HUES64 (cell line): ENCODE data around the gene PITHD1. TPM values are rescaled to one million over a fixed set of nuclear protein-coding genes. Genes with fewer than 3 reads are reported as not detected.
"Not testable (repeated sequence)": the region's sequence is repeated elsewhere in the genome, so short reads cannot be mapped to it uniquely, and the experiment has no call there.

Experiments used
- H3K27ac ChIP-seq: 2 replicates; pipeline ENCODE4 v1.7.0; 2013; ENCODE audit warnings: low read depth, low read length, inconsistent platforms
- H3K27me3 ChIP-seq: 2 replicates; pipeline ENCODE4 v1.6.1; 2013; ENCODE audit warnings: mild to moderate bottlenecking, low read length; ENCODE audit not compliant: insufficient read depth
- H3K36me3 ChIP-seq: 2 replicates; pipeline ENCODE4 v1.6.1; 2013; ENCODE audit warnings: mild to moderate bottlenecking, low read length; ENCODE audit not compliant: insufficient read depth
- H3K4me1 ChIP-seq: 2 replicates; pipeline ENCODE4 v1.6.1; 2013; ENCODE audit warnings: mild to moderate bottlenecking, low read length, moderate library complexity; ENCODE audit not compliant: insufficient read depth
- H3K4me3 ChIP-seq: 2 replicates; pipeline ENCODE4 v1.5.1; 2013; ENCODE audit warnings: mild to moderate bottlenecking, low read length, moderate library complexity
- H3K9ac ChIP-seq: 2 replicates; pipeline ENCODE4 v1.6.1; 2013; ENCODE audit warnings: mild to moderate bottlenecking, low read depth, low read length
- H3K9me3 ChIP-seq: 2 replicates; pipeline ENCODE4 v1.6.1; 2013; ENCODE audit warnings: low read depth, low read length; ENCODE audit not compliant: insufficient read depth
- WGBS: fragments of 150-250, 120-280 bp; methylation state at CpG from one replicate; pipeline ENCODE4 v1.1.7; 2013; ENCODE audit warnings: missing lambda C conversion rate; 5-methylcytosine and 5-hydroxymethylcytosine counted together
- polyA plus RNA-seq, 2 experiments: library from polyadenylated mRNA; stranded (reverse); fragments of 50-300 nt; gene quantifications; one replicate each; pipeline ENCODE4 v1.2.3, GENCODE V29; 2013

PITHD1 gene, protein sequence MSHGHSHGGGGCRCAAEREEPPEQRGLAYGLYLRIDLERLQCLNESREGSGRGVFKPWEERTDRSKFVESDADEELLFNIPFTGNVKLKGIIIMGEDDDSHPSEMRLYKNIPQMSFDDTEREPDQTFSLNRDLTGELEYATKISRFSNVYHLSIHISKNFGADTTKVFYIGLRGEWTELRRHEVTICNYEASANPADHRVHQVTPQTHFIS
- polyA plus RNA-seq (2013, experiment 1 of 2), result 46.9 TPM
- polyA plus RNA-seq (2013, experiment 2 of 2), result 46.3 TPM

DNA sequence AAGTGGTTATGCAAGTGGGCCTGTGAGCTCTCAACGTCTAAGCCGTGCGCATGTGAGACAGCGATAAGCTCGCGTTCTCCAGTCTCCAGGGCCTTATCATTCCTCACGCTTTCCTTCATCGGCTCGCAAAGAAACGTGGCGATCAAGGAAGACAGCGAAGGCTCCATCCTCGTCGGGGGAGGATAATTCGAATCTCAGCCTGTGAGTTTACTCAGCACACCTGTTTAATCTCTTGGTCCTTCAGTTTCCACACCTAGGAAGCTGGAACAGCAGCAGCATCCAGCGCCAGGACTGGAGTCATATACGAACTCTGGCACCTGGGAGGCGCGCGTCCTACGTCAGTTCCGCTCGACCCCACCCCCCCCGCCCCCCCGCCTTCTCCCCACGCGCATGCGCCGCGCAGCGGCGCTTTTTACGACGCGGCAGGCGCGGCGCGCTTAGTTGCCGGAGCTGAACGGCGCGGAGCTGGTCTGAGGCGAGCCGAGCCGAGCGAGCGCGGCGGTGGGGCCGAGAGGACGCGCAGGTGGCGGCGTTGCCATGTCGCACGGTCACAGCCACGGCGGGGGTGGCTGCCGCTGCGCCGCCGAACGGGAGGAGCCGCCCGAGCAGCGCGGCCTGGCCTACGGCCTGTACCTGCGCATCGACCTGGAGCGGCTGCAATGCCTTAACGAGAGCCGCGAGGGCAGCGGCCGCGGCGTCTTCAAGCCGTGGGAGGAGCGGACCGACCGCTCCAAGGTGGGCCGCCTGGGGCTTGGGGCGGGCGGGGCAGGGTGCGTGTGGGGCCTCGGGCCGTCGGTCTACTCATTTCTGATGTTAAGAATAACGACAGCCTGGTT lies at the start of gene PITHD1:
Gene PITHD1, plus strand, starts transcription at position 440 of the 836 bp plus-strand sequence. Its CDS starts 98 bp downstream, at position 538.
- Histone ChIP-seq H3K36me3 (peaks cover 28% of the 10 kb centered on the region), H3K4me3 (peak within 1 kb of the TSS; percentile 76), H3K27ac (peak within 1 kb of the TSS; percentile 68), H3K9me3 (no peaks in the 10 kb centered on the region), H3K4me1 (peaks cover 8% of the 10 kb centered on the region), H3K27me3 (no peaks in the 10 kb centered on the region), H3K9ac (peak within 1 kb of the TSS; percentile 92)
- WGBS, result under 1% methylated on average over 81 of the region's 91 CpGs

GRCh38 chr1:23732363-23733224 lies 45.6 kb upstream of the PITHD1 start:
- H3K27me3 ChIP-seq, result no peaks in the 10 kb centered on the region
- H3K27ac ChIP-seq, result no peak overlapping the region
- H3K36me3 ChIP-seq, result no peaks in the 10 kb centered on the region
- H3K9me3 ChIP-seq, result no peaks in the 10 kb centered on the region
- no peak overlapping the region for H3K9ac ChIP-seq
- 97% methylated on average over 10 of the region's 10 CpGs for WGBS
- H3K4me1 ChIP-seq, result no peaks in the 10 kb centered on the region
- no peak overlapping the region for H3K4me3 ChIP-seq

- not testable (repeated sequence) for H3K9me3 ChIP-seq, H3K27ac ChIP-seq, H3K36me3 ChIP-seq, H3K9ac ChIP-seq, H3K4me1 ChIP-seq, H3K27me3 ChIP-seq, H3K4me3 ChIP-seq
- 90% methylated on average over 5 of the region's 5 CpGs for WGBS
Observed at GRCh38 chr1:23733281-23733680, 44.9 kb upstream of the PITHD1 start.

DNA sequence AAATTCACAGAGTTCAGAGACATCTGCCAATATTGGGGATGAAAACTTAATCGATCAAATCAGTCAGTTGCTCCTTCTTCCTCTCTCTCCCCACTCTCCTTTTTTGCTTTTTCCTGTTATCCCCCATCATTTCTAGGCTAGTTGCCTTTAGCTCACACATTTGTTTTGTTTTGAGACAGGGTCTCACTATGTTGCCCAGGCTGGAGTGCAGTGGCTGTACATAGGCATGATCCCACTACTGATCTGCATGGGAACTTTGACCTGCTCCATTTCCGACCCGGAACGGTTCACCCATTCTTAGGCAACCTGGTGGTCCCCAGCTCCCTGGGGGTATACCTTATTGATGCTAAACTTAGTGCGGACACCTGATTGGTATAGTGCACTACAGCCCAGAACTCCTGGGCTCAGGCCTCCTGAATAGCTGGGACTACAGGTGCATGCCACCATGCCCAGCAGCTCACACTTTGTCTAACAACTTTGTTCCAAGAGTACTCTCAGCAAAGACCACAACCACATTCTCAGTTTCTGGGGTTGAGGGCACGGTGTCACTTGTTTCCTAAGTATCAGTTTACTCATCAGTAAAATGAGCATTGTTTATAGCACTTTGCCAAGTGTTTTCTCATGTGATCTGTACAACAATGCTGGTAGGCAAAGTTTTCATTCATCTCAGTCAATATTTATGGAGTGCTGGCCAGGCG lies 41.6 kb upstream of the PITHD1 start:
- Histone ChIP-seq H3K9me3 (no peaks in the 10 kb centered on the region), H3K4me1 (no peaks in the 10 kb centered on the region), H3K36me3 (no peaks in the 10 kb centered on the region), H3K27ac (no peak overlapping the region), H3K27me3 (no peaks in the 10 kb centered on the region), H3K4me3 (no peak overlapping the region), H3K9ac (no peak overlapping the region)
- 97% methylated on average over 7 of the region's 7 CpGs for WGBS

DNA sequence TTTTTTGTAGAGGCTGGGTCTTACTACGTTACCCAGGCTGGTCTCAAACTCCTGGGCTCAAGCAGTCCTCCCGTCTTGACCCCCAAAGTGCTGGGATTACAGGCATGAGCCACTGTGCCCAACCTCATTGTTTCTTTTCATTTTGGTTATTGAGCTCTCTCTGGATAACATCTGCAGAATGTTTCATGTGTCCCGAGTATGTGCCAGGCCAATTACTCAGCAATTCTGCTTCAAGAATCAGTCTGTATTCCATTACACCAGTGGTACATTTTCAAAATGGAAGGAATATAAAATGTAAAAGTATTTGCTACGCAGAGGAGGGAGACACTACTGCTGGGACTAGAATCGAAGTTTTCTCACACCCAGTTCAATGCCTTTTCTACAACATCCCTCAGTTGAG lies 36.6 kb upstream of the PITHD1 start:
- Histone ChIP-seq H3K27ac (no peak overlapping the region), H3K9ac (no peak overlapping the region), H3K4me3 (no peak overlapping the region), H3K4me1 (peaks cover 13% of the 10 kb centered on the region), H3K27me3 (no peaks in the 10 kb centered on the region), H3K36me3 (peaks cover 10% of the 10 kb centered on the region), H3K9me3 (no peaks in the 10 kb centered on the region)
- 96% methylated on average over 3 of the region's 5 CpGs for WGBS

- peaks cover 21% of the 10 kb centered on the region for H3K36me3 ChIP-seq
- peak overlapping the region; percentile 88 for H3K9ac ChIP-seq
- no peaks in the 10 kb centered on the region for H3K9me3 ChIP-seq
- peak overlapping the region; percentile 81 for H3K27ac ChIP-seq
- H3K4me1 ChIP-seq, result peaks cover 13% of the 10 kb centered on the region
- WGBS, result 15% methylated on average over 28 of the region's 28 CpGs
- H3K4me3 ChIP-seq, result peak overlapping the region; percentile 92
- H3K27me3 ChIP-seq, result no peaks in the 10 kb centered on the region
Observed at GRCh38 chr1:23742670-23743286, 35.4 kb upstream of the PITHD1 start.

DNA sequence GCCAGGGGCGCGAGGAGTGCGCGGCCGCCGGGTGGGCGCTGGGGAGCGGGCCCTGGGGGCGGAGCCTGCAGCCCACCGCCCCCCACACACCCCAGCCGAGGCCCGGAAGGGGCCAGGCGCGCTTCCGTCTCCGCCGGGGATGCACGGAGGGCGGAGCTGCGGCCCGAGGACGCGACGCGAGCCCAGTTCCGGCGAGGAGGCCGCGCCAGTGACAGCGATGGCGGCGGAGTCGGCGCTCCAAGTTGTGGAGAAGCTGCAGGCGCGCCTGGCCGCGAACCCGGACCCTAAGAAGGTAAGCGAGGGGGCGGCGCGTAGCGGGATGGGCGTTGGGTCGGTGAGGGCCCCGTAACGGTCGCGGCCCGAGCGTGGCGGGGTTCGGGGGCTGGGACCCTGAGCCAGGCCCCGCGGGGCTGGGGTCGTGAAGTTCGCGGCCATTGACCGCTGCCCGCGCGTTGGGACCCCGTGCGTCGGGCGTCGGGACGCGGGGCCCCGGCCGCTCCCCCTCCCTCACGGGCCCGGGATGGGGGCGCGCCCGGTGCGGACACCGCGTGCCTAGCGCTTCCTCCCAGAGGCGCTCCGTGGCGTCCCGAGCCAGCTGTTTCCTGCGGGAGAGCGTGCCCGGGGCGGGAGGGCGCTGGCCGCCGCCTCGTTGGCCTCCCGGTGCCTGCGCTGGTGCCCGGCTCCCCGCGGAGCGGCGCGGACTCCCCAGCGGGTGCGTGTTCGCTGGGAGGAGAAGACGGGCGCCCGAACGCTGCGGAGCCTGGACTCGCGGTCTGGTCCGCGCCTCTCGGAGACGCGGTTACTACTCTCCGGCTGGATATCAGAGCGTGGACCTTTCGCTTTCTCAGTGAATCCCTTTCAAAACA lies 34.7 kb upstream of the PITHD1 start, which contains the start of gene ELOA:
Gene ELOA, plus strand, starts transcription at position 185 of the 866 bp plus-strand sequence. Its CDS starts 33 bp downstream, at position 218.
- under 1% methylated on average over 119 of the region's 119 CpGs for WGBS
- Histone ChIP-seq H3K9me3 (no peaks in the 10 kb centered on the region), H3K9ac (peak within 1 kb of the TSS; percentile 88), H3K36me3 (peaks cover 25% of the 10 kb centered on the region), H3K27ac (peak within 1 kb of the TSS; percentile 81), H3K27me3 (no peaks in the 10 kb centered on the region), H3K4me3 (peak within 1 kb of the TSS; percentile 92), H3K4me1 (peaks cover 13% of the 10 kb centered on the region)

GRCh38 chr1:23745515-23745914 lies 32.7 kb upstream of the PITHD1 start:
- no peak overlapping the region for H3K9ac ChIP-seq
- H3K4me1 ChIP-seq, result peaks cover 13% of the 10 kb centered on the region
- 96% methylated on average over 1 of the region's 1 CpG for WGBS

GRCh38 chr1:23748016-23748415 lies 30.2 kb upstream of the PITHD1 start:
- H3K4me3 ChIP-seq, result no peak overlapping the region
- WGBS, result 93% methylated on average over 3 of the region's 3 CpGs
- H3K27me3 ChIP-seq, result no peaks in the 10 kb centered on the region
- no peak overlapping the region for H3K27ac ChIP-seq
- no peak overlapping the region for H3K9ac ChIP-seq
- no peaks in the 10 kb centered on the region for H3K9me3 ChIP-seq
- peaks cover 68% of the 10 kb centered on the region for H3K36me3 ChIP-seq
- H3K4me1 ChIP-seq, result peaks cover 9% of the 10 kb centered on the region

More at GRCh38 chr1:23745515-23745914, 32.7 kb upstream of the PITHD1 start:
- Histone ChIP-seq H3K4me3 (no peak overlapping the region), H3K27ac (no peak overlapping the region), H3K27me3 (no peaks in the 10 kb centered on the region), H3K36me3 (peaks cover 43% of the 10 kb centered on the region), H3K9me3 (no peaks in the 10 kb centered on the region)
